Gastroesophageal sphincter (tissue), 4 donors: Measurements from ENCODE around the gene FOXP4. TPM values are rescaled to one million over a fixed set of nuclear protein-coding genes. Genes with fewer than 3 reads are reported as not detected.
A peak's percentile ranks its signal among the peaks of the same experiment; 100 is the strongest.

Experiments used
- ATAC-seq: fragments of 150-250 bp; one replicate; pipeline ENCODE4 v1.9.1; 2016; ENCODE audit warnings: mild to moderate bottlenecking, moderate library complexity
- H3K27ac ChIP-seq, 4 donors: fragments of 200-600 bp; sonication (generic) in 3 of 4; 1 replicate in 3 of 4; 2 replicates in 1 of 4; pipeline ENCODE4 v1.5.1; 2016 to 2019
- H3K27me3 ChIP-seq: fragments of 200-600 bp; sonication (generic); one replicate; pipeline ENCODE4 v1.5.1; 2019
- H3K36me3 ChIP-seq, 2 donors: fragments of 200-600 bp; sonication (generic); one replicate each; pipeline ENCODE4 v1.5.1; 2019; ENCODE audit warnings: control low read depth in 1 of 2
- H3K4me1 ChIP-seq, 3 donors: fragments of 200-600 bp; sonication (generic); 1 replicate in 2 of 3; 2 replicates in 1 of 3; pipeline ENCODE4 v1.5.1; 2016 to 2019; ENCODE audit warnings: control low read depth in 2 of 3
- H3K4me3 ChIP-seq, 2 donors: fragments of 200-600 bp; sonication (generic); one replicate each; pipeline ENCODE4 v1.5.1; 2019; ENCODE audit warnings: mild to moderate bottlenecking in 1 of 2, moderate library complexity in 1 of 2
- H3K9me3 ChIP-seq, 3 donors: fragments of 200-600 bp; sonication (generic); one replicate each; pipeline ENCODE4 v1.5.1; 2017 to 2019; ENCODE audit warnings: control low read depth in 2 of 3
- CTCF ChIP-seq, 4 experiments: fragments of 200-600 bp in 2 of 4; fragments of 450-650 bp in 2 of 4; sonication (generic) in 1 of 4; IDR thresholded peaks; one replicate each; pipeline ENCODE4 v1.5.1; 2017 to 2019; ENCODE audit warnings: antibody characterized with exemption in 4 of 4, mild to moderate bottlenecking in 2 of 4, moderate library complexity in 2 of 4
- EP300 ChIP-seq: sonication (generic); formaldehyde crosslinking; IDR thresholded peaks from one replicate; pipeline ENCODE4 v1.6.1; 2017; ENCODE audit warnings: antibody characterized with exemption, mild to moderate bottlenecking
- POLR2A ChIP-seq, 2 donors: fragments of 450-650 bp; IDR thresholded peaks; one replicate each; pipeline ENCODE4 v1.6.1; 2017; ENCODE audit warnings: antibody characterized with exemption in 2 of 2, mild to moderate bottlenecking in 2 of 2, moderate library complexity in 1 of 2
- POLR2AphosphoS5 ChIP-seq: sonication (generic); formaldehyde crosslinking; IDR thresholded peaks from one replicate; pipeline ENCODE4 v1.6.1; 2017; ENCODE audit warnings: antibody characterized with exemption
- WGBS, 2 donors: methylation state at CpG; one replicate each; pipeline ENCODE4 v1.1.5; 2018; ENCODE audit warnings: low coverage in 1 of 2; 5-methylcytosine and 5-hydroxymethylcytosine counted together
- total RNA-seq, 4 donors: library from RNA; depleted of rRNA; stranded (reverse); fragments of >200 nt; gene quantifications; one replicate each; pipeline ENCODE4 v1.1.0, GENCODE V29; 2016

Gene FOXP4
- total RNA-seq, 4 donors from 2014 or later = 8.2 to 25.8 (median 11.7) TPM

- H3K4me1 ChIP-seq = peaks cover 0 to 34% (median 20%) of the 10 kb centered on the region in 3 donors
- 0% methylated on average over 1 of the region's 3 CpGs; no CpG with 5 or more reads in 1 of the 2 donors for WGBS, 2 donors
- H3K9me3 ChIP-seq = no peaks in the 10 kb centered on the region
- no peak for TF ChIP-seq CTCF (IDR thresholded peaks at IDR 0.05)
- H3K4me3 ChIP-seq = no peak overlapping the region
- H3K27ac ChIP-seq = no peak overlapping the region
- ATAC-seq = no peak
- no peaks in the 10 kb centered on the region for H3K36me3 ChIP-seq
- no peaks in the 10 kb centered on the region for H3K27me3 ChIP-seq
Observed at GRCh38 chr6:41500561-41500960, 45.6 kb upstream of the FOXP4 start.

- no peak for TF ChIP-seq EP300
- no peak for TF ChIP-seq CTCF (IDR thresholded peaks at IDR 0.05)
- no peak for TF ChIP-seq POLR2AphosphoS5
- TF ChIP-seq POLR2A (IDR thresholded peaks at IDR 0.05) = no peak
- Histone ChIP-seq H3K4me3 (no peak overlapping the region), H3K9me3 (no peaks in the 10 kb centered on the region), H3K4me1 (peaks cover 0 to 46% (median 26%) of the 10 kb centered on the region in 3 donors), H3K36me3 (no peaks in the 10 kb centered on the region), H3K27ac (peak overlapping the region in 3 of 4 donors; percentile 8 to 48 (median 34)), H3K27me3 (no peaks in the 10 kb centered on the region)
- WGBS, 2 donors = 60% methylated on average over 1 of the region's 5 CpGs; no CpG with 5 or more reads in 1 of the 2 donors
- no peak for ATAC-seq
Observed at GRCh38 chr6:41502566-41502916, 43.6 kb upstream of the FOXP4 start.

GRCh38 chr6:41502917-41503671 is 43.1 kb upstream of the FOXP4 start:
- no peak for ATAC-seq
- 50 to 62% methylated on average over 7 to 16 of the region's 27 CpGs for WGBS, 2 donors
- H3K4me1 ChIP-seq = peaks cover 0 to 46% (median 26%) of the 10 kb centered on the region in 3 donors
- no peaks in the 10 kb centered on the region for H3K36me3 ChIP-seq
- H3K4me3 ChIP-seq = peak overlapping the region in 1 of 2 donors; percentile 49
- TF ChIP-seq POLR2AphosphoS5 (no peak), EP300 (no peak), POLR2A (IDR thresholded peaks at IDR 0.05) (no peak), CTCF (IDR thresholded peaks at IDR 0.05) (no peak)
- no peaks in the 10 kb centered on the region for H3K27me3 ChIP-seq
- peak overlapping the region in 3 of 4 donors; percentile 48 to 80 (median 74) for H3K27ac ChIP-seq
- H3K9me3 ChIP-seq = no peaks in the 10 kb centered on the region

GRCh38 chr6:41503827-41504465 is 42.2 kb upstream of the FOXP4 start:
- H3K36me3 ChIP-seq = no peaks in the 10 kb centered on the region
- 13% methylated on average over 12 of the region's 52 CpGs; no CpG with 5 or more reads in 1 of the 2 donors for WGBS, 2 donors
- peaks cover 0 to 46% (median 26%) of the 10 kb centered on the region in 3 donors for H3K4me1 ChIP-seq
- no peak for ATAC-seq
- peak overlapping the region; percentile 22 to 49 for H3K4me3 ChIP-seq
- H3K27ac ChIP-seq = peak overlapping the region; percentile 10 to 84 (median 77)
- H3K9me3 ChIP-seq = no peaks in the 10 kb centered on the region
- H3K27me3 ChIP-seq = no peaks in the 10 kb centered on the region
- TF ChIP-seq POLR2A (IDR thresholded peaks at IDR 0.05) (no peak), CTCF (IDR thresholded peaks at IDR 0.05) (no peak), POLR2AphosphoS5 (no peak), EP300 (no peak)
